Cortex of kidney (tissue), 1 donor: ENCODE data around the gene TST.

Source experiments
- DNase-seq: peaks from one replicate; lab custom pipeline; 2025; lab: John Stamatoyannopoulos, UW

The TST gene

DNA sequence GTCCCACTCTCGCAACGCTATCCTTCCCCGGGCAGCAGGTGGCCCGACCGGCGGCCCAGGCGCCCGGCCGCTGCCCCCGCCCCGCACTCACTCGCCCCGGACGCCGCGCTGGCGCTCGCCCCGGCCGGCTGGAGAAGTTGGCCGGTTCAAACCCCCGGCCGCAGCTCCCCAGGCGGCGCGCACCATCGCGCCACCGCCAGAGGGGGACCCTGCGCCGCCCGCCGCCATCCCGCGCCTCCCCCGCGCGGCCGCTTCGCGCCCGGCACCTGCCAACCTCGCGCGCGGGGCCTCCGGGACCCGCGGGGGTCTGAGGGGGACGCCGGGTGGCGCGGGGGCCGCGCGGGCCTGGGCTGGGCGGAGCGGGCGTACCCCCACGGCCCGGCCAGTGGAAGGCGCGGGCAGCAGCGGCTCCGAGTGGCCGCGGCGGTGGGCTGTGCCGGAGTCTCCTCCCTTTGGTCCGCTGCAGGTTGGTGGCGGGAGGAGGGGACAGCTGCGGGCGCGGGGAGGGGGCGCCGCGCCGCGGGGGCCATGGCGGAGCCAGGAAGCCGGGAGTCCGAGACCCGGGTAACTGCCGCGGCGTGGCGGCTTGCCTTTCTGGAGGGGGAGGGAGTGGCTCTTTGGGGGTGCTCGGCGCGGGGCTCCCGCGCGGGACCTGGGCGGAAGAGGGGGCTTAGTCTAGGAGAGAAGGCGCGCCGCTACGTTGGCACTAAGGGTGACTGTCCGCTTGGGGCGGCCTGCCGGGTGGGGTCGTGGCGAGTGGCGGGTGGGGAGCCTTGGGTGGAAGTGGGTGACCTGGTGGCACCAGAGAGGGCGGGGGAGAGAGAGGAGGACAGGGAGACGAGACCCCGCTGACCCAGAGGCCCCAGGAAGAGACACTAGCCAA lies at the start of gene TST, which contains the start of gene MPST:
TSS of gene TST (minus strand) at position 139 of the 883 bp plus-strand sequence. CDS start 715 bp downstream, outside the sequence.
TSS of gene MPST (plus strand) at position 434 of the 883 bp plus-strand sequence. CDS start at position 529, 95 bp downstream.
- no peak for DNase-seq

DNA sequence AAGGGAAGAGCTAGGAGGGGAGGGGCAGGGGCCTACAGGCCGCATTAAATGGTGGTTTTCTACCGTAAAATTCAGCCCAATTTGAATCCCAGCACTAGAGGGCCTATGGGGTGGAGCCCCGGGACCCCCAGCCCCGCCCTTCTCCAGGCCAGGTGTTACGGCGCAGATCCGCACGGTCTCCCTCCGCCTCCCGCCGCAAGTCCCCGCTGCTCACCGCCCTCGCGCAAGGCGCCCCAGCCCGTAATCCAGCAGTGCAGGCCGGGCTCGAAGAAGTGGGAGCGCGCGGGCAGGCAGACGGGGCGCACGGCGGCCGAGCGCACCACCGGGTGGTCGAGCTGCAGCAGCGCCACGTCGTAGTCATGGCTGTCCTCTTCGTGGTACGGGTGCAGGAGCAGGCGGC lies 49.6 kb upstream of the TST start:
- DNase-seq, result no peak

- DNase-seq, result no peak
These were observed 48.2 kb upstream of the TST start for GRCh38 chr22:37067428-37067827.

DNA sequence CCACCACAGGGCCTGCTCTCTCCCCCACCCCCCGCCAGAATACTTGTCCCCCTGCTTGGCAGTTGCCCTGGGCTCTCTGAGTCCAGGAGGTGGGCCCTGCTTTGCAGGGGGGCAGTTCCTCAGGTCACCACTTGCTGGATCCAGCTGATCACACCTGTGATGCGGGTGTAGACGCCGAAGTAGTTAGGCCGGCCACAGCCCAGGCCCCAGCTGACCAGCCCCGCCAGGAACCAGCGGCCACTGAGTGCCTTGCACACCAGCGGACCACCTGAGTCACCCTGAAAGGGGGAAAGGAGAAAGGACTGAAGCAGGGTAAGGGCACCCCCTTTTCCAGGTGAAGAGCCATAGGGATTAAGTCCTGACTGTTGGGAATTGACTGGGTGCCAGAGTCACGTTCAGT lies 46.7 kb upstream of the TST start:
- no peak for DNase-seq

- no peak for DNase-seq
These were observed 45.9 kb upstream of the TST start for GRCh38 chr22:37065180-37065579.

DNA sequence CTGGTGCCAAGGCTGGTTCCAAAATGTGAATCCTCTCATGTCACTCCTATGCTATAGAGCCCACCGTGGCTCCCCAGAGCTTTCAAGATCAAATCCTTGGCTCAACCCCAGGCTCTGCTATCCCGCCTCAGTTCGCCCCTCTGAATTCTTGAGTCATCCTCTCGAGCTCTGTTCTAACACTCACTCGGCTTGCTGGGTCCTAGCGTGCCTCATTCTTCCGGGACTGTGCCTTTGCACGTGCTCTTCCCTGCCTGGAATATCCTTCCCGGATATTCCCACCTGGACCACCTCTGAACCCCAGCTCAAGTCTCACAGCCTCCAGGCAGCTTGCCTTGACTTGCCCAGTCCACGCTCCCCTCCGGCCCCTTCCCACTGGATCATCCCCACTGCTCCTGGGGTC lies 45.3 kb upstream of the TST start:
- no peak for DNase-seq

DNA sequence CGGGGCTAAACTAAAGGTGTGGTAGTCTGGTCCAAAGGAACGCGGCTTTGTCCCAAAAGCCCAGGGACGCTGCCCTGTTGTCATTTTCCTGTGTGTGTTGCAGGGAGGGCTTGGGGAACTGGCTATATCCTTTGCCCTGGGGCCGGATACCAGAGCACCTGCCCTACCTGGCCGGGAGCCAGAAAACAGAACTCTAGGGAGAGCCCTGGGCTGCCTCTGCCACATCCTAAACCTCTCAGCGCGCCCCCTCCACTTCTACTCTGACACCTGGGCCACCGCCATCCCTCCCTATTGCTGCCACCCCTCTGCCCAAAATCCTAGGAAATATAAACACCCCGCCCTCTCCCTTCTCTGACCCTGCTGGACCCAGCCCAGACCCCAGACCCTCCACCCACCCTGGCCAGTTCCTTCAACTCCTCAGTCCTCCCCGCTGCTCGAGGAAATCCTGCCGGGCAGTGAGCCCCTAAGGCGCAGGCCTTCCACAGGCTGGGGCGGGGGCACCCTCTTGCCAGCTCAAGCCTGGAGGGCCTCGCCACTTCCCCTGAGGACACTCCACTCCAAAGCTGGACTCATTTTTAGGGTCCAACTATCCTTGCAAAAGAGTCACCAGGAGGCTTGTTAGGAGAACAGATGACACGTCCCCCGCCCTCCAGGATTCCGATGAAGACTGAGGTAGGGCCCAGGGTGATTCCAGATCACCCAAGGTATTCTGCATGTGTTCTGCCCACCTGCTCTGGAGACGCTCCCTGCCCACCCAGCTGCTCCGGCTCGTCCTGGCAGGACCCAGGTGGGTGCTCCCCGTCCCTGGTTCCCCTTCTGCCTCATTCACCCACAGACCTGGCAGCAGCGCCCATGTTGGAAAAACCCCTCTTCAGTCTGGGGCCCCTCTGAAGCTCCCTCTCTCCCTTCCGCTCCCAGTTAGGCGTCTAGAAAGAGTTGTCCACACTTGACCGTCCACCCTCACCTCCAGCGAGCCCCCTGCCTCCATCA lies 44.5 kb upstream of the TST start:
- no peak for DNase-seq

GRCh38 chr22:37062702-37063381 lies 43.6 kb upstream of the TST start:
- DNase-seq, result no peak

DNA sequence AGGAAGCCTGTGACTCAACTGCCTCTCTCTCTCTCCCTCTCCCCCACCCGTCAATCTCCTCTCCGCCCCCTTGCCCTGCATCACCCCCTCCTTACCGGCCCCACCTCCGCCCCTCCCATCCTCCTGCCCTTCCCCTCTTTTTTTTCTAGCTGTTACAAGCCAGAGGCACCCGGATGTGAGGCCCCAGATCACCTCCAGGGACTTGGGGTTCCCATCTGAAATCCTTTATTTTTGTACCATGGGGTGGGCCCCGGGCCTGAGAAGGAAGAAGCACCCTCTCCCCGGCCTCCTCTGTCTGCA lies 43.1 kb upstream of the TST start:
- DNase-seq, result no peak

- no peak for DNase-seq
These were observed 42.5 kb upstream of the TST start for GRCh38 chr22:37061611-37062375.

DNA sequence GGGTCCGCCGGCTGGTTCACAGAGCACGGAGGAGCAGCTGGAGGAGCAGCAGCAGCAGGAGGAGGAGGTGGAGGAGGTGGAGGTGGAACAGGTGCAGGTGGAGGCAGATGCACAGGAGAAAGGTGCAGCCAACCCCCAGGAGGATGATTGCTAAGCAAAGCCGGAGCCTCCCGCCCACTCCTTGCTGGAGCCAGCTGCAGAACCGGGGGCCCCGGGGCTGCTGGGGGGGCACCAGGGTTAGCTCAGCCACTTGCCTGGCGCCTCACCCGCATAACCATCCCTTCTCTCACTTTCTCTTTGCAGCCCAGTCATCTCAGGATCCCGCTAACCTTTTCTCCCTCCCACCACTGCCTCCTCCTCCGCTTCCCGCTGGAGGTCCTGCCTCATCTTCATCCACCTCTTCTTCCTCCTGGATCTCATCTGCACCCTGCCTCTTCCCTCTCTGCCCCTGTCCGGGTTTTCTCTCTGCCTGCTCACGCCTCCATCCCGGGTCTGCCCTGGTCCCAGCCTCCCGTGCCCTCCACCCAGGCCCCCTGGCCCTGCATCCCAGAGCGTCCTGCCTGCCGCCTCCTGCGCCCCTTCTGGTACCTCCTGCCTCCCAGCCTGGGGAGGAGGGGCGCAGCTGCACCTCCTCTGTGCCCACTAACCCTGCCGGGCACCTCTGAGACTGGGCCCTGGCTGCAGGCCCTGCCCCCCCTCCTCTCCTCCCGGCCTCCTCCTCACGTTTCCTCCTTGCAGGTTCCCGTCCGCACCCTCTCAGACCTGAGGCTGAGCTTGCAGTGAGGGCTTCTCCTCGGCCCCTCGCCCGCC lies 41.8 kb upstream of the TST start:
- no peak for DNase-seq

- no peak for DNase-seq
These were observed 40.7 kb upstream of the TST start for GRCh38 chr22:37059876-37060449.

- DNase-seq, result no peak
These were observed 39.9 kb upstream of the TST start for GRCh38 chr22:37058917-37059701.

GRCh38 chr22:37057796-37058510 lies 38.7 kb upstream of the TST start:
- no peak for DNase-seq

- no peak for DNase-seq
These were observed 38.0 kb upstream of the TST start for GRCh38 chr22:37057226-37057625.

- DNase-seq, result no peak
These were observed 37.0 kb upstream of the TST start for GRCh38 chr22:37056246-37056645.

DNA sequence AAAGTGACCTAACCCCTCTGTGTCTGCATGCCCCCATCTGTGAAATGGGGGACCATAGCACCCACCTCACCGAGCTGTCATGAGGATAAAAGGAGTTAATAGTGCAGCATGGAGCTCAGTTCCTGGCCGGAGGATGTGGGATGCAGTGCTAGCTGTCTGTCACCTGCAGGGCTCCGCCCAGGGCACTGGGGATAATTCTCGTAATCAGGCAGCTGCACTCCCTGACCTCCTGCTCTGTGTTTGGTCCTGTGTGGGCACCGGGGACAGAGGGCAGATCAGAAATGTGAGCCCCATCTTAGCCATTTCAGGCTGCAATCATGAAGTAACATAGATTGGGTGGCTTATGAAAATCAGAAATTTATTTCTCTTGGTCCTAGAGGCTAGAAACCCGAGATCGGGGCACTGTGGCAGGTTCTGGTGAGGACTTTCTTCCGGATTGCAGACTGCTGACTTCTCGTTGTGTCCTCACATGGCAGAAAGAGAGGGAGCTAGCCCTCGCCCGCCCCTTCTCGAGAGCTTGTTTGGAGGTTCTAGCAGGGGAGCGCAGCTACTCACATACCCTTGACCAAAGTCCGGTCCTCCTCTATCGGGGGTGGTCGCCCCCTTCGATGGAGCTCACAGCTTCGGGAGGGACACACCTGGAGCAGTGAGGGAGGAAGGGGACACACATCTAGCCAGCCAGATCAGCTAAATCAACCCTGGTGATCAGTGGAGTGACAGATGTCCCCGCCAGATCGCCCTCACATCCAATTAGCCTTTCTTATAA lies 35.5 kb upstream of the TST start:
- DNase-seq, result no peak

DNA sequence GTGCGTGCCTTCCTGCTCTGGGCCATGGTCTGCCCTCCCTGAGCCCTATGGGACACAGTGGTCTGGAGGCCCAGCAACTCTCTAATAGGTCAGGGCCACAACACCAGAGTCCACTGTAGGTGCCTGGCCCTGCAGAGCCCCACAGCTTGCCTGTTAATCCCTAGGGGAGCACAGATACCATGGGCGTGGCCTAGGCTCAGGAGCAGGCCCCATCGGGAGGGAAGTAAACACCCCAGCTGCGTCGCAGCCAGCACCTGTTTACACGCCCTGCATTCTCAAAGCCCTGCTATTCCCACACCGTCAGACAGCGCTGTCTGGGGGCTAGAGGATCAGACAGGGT lies 34.8 kb upstream of the TST start:
- no peak for DNase-seq
